GM23248 (cell line): Measurements from ENCODE around the gene PARD3B. TPM values are rescaled to one million over a fixed set of nuclear protein-coding genes. Genes with fewer than 3 reads are reported as not detected.
A peak's percentile ranks its signal among the peaks of the same experiment; 100 is the strongest.

Source experiments
- DNase-seq: peaks from one replicate; pipeline ENCODE4 v3.0.0-alpha.2; 2015
- H2AFZ ChIP-seq: fragments of 200-600 bp; sonication (generic); 2 replicates; pipeline ENCODE4 v1.6.1; 2016; ENCODE audit warnings: antibody characterized with exemption
- H3F3A ChIP-seq: fragments of 200-600 bp; sonication (generic); 2 replicates; pipeline ENCODE4 v1.6.1; 2016; ENCODE audit warnings: mild to moderate bottlenecking, antibody characterized with exemption, mixed run types; ENCODE audit not compliant: insufficient read depth
- H3K27ac ChIP-seq: fragments of 200-600 bp; sonication (generic); 2 replicates; pipeline ENCODE4 v1.5.1; 2016; ENCODE audit warnings: mild to moderate bottlenecking
- H3K27me3 ChIP-seq: fragments of 200-600 bp; sonication (generic); replicated peaks from 2 replicates; pipeline ENCODE4 v1.6.1; 2016; ENCODE audit warnings: mild to moderate bottlenecking; ENCODE audit not compliant: insufficient read depth
- H3K36me3 ChIP-seq: fragments of 200-600 bp; sonication (generic); 2 replicates; pipeline ENCODE4 v1.6.1; 2016; ENCODE audit warnings: low read depth, mild to moderate bottlenecking
- H3K4me1 ChIP-seq: fragments of 200-600 bp; sonication (generic); 2 replicates; pipeline ENCODE4 v1.6.1; 2016; ENCODE audit warnings: mild to moderate bottlenecking; ENCODE audit not compliant: insufficient read depth
- H3K4me2 ChIP-seq: fragments of 200-600 bp; sonication (generic); one replicate; pipeline ENCODE4 v1.6.1; 2016; ENCODE audit warnings: mild to moderate bottlenecking; ENCODE audit not compliant: unreplicated experiment
- H3K4me3 ChIP-seq: fragments of 200-600 bp; sonication (generic); 2 replicates; pipeline ENCODE4 v1.5.1; 2016; ENCODE audit warnings: mild to moderate bottlenecking
- H3K79me2 ChIP-seq: fragments of 200-600 bp; sonication (generic); 2 replicates; pipeline ENCODE4 v1.6.1; 2016; ENCODE audit warnings: mild to moderate bottlenecking; ENCODE audit not compliant: insufficient read depth
- H3K9ac ChIP-seq: fragments of 200-600 bp; sonication (generic); 2 replicates; pipeline ENCODE4 v1.6.1; 2016; ENCODE audit warnings: mild to moderate bottlenecking
- H3K9me2 ChIP-seq: fragments of 200-600 bp; sonication (generic); 2 replicates; pipeline ENCODE4 v1.6.1; 2016; ENCODE audit warnings: mixed run types, mild to moderate bottlenecking, moderate library complexity; ENCODE audit not compliant: insufficient read depth
- H3K9me3 ChIP-seq: fragments of 200-600 bp; sonication (generic); one replicate; pipeline ENCODE4 v1.6.1; 2017; ENCODE audit warnings: low read depth
- H4K20me1 ChIP-seq: fragments of 200-600 bp; sonication (generic); 2 replicates; pipeline ENCODE4 v1.6.0; 2016; ENCODE audit not compliant: insufficient read depth
- EZH2 ChIP-seq: fragments of 200-600 bp; sonication (generic); IDR thresholded peaks from 2 replicates; pipeline ENCODE4 v1.6.1; 2018; ENCODE audit warnings: antibody characterized with exemption, mild to moderate bottlenecking; ENCODE audit not compliant: insufficient read depth, poor library complexity, severe bottlenecking
- EZH2phosphoT487 ChIP-seq: fragments of 200-600 bp; sonication (generic); IDR thresholded peaks from 2 replicates; pipeline ENCODE4 v1.6.1; 2018; ENCODE audit warnings: antibody characterized with exemption, moderate library complexity, mild to moderate bottlenecking, low read depth; ENCODE audit not compliant: insufficient read depth
- WGBS, 2 experiments: methylation state at CpG; one replicate each; pipeline ENCODE4 v1.1.6; 2015 to 2017; ENCODE audit warnings: low lambda C conversion rate in 2 of 2, low coverage in 1 of 2; ENCODE audit errors: missing lambda C conversion rate in 2 of 2; 5-methylcytosine and 5-hydroxymethylcytosine counted together
- in situ Hi-C: fragments of 300-500 bp; cut with MboI; formaldehyde crosslinking; loops from 2 replicates; pipeline ENCODE4 v1.15.0; 2020
- polyA plus RNA-seq: library from polyadenylated mRNA; unstranded; fragments of >200 nt; fragmentation: Nextera tagmentation; extraction: Ambion mirVana; gene quantifications from 2 replicates; pipeline ENCODE4 v1.2.1, GENCODE V29; 2016
- total RNA-seq: library from RNA; depleted of rRNA; stranded (reverse); fragments of >200 nt; shearing (Covaris generic); gene quantifications from 2 replicates; pipeline ENCODE4 v1.2.3, GENCODE V29; 2014

PARD3B gene
- total and polyA plus RNA-seq, 2 experiments from 2014 or later = 2.5 to 6.9 TPM

- Histone ChIP-seq H3K36me3 (no peaks in the 10 kb centered on the region), H3K4me3 (no peak overlapping the region), H4K20me1 (no peaks in the 10 kb centered on the region), H3K27me3 (no peaks in the 10 kb centered on the region), H3K9me3 (no peaks in the 10 kb centered on the region), H3F3A (peaks cover 22% of the 10 kb centered on the region), H3K27ac (no peak overlapping the region), H2AFZ (no peak overlapping the region), H3K4me1 (peaks cover 32% of the 10 kb centered on the region), H3K79me2 (no peaks in the 10 kb centered on the region), H3K9me2 (no peaks in the 10 kb centered on the region), H3K9ac (no peak overlapping the region), H3K4me2 (no peak overlapping the region)
- in situ Hi-C loops = no loop called here
- TF ChIP-seq EZH2 = no peak
- no peak for TF ChIP-seq EZH2phosphoT487
- DNase-seq = no peak
- WGBS, 2 experiments = 83 to 85% methylated on average over 2 of the region's 2 CpGs
Observed at GRCh38 chr2:205402011-205402410, 856.7 kb downstream of the PARD3B start.

GRCh38 chr2:205403244-205403825, 858.1 kb downstream of the PARD3B start:
- H3K4me2 ChIP-seq = no peak overlapping the region
- H3K36me3 ChIP-seq = no peaks in the 10 kb centered on the region
- H3K27me3 ChIP-seq = no peaks in the 10 kb centered on the region
- peaks cover 46% of the 10 kb centered on the region for H3K4me1 ChIP-seq
- no peak overlapping the region for H3K4me3 ChIP-seq
- no peak overlapping the region for H3K27ac ChIP-seq
- in situ Hi-C loops = no loop called here
- no peak overlapping the region for H2AFZ ChIP-seq
- no peaks in the 10 kb centered on the region for H3K9me3 ChIP-seq
- H3K9ac ChIP-seq = no peak overlapping the region
- no peaks in the 10 kb centered on the region for H3K9me2 ChIP-seq
- 96 to 98% methylated on average over 2 of the region's 2 CpGs for WGBS, 2 experiments
- H3K79me2 ChIP-seq = no peaks in the 10 kb centered on the region
- TF ChIP-seq EZH2 (no peak), EZH2phosphoT487 (no peak)
- H3F3A ChIP-seq = peaks cover 36% of the 10 kb centered on the region
- H4K20me1 ChIP-seq = no peaks in the 10 kb centered on the region
- peak; percentile 66 for DNase-seq

- TF ChIP-seq EZH2phosphoT487 (no peak), EZH2 (no peak)
- no peak overlapping the region for H3K4me3 ChIP-seq
- no peak overlapping the region for H3K9ac ChIP-seq
- H3F3A ChIP-seq = peaks cover 43% of the 10 kb centered on the region
- 60 to 72% methylated on average over 1 of the region's 1 CpG for WGBS, 2 experiments
- peak overlapping the region; percentile 49 for H3K4me2 ChIP-seq
- in situ Hi-C loops = no loop called here
- no peak overlapping the region for H2AFZ ChIP-seq
- H3K79me2 ChIP-seq = no peaks in the 10 kb centered on the region
- no peaks in the 10 kb centered on the region for H3K9me2 ChIP-seq
- H3K27ac ChIP-seq = peak overlapping the region; percentile 47
- H3K4me1 ChIP-seq = peaks cover 53% of the 10 kb centered on the region
- no peaks in the 10 kb centered on the region for H3K36me3 ChIP-seq
- H3K9me3 ChIP-seq = no peaks in the 10 kb centered on the region
- no peaks in the 10 kb centered on the region for H4K20me1 ChIP-seq
- H3K27me3 ChIP-seq = no peaks in the 10 kb centered on the region
- DNase-seq = peak; percentile 30
Observed at GRCh38 chr2:205405194-205405593, 859.9 kb downstream of the PARD3B start.

- Histone ChIP-seq H3K9me3 (no peaks in the 10 kb centered on the region), H3F3A (peaks cover 43% of the 10 kb centered on the region), H3K9ac (no peak overlapping the region), H3K9me2 (no peaks in the 10 kb centered on the region), H3K79me2 (no peaks in the 10 kb centered on the region), H3K36me3 (no peaks in the 10 kb centered on the region), H3K4me3 (no peak overlapping the region), H2AFZ (no peak overlapping the region), H3K27ac (peak overlapping the region; percentile 47), H3K27me3 (no peaks in the 10 kb centered on the region), H4K20me1 (no peaks in the 10 kb centered on the region), H3K4me2 (peak overlapping the region; percentile 49), H3K4me1 (peaks cover 53% of the 10 kb centered on the region)
- 7 to 13% methylated on average over 3 of the region's 3 CpGs for WGBS, 2 experiments
- in situ Hi-C loops = no loop called here
- DNase-seq = peak; percentile 85
- TF ChIP-seq EZH2phosphoT487 (no peak), EZH2 (no peak)
Observed at GRCh38 chr2:205405752-205406151, 860.5 kb downstream of the PARD3B start.
